Body of pancreas (tissue), 4 donors: ENCODE data around the gene TASOR.

Experiments used
- CTCF ChIP-seq, 7 experiments: fragments of 450-650 bp in 4 of 7; fragments of 200-600 bp in 3 of 7; sonication (generic) in 3 of 7; IDR thresholded peaks; one replicate each; pipeline ENCODE4 v1.5.1; 2016 to 2019; ENCODE audit warnings: antibody characterized with exemption in 7 of 7
- POLR2A ChIP-seq, 3 donors: fragments of 450-650 bp; IDR thresholded peaks; one replicate each; pipeline ENCODE4 v1.6.1; 2016; ENCODE audit warnings: antibody characterized with exemption in 3 of 3, mild to moderate bottlenecking in 2 of 3

DNA sequence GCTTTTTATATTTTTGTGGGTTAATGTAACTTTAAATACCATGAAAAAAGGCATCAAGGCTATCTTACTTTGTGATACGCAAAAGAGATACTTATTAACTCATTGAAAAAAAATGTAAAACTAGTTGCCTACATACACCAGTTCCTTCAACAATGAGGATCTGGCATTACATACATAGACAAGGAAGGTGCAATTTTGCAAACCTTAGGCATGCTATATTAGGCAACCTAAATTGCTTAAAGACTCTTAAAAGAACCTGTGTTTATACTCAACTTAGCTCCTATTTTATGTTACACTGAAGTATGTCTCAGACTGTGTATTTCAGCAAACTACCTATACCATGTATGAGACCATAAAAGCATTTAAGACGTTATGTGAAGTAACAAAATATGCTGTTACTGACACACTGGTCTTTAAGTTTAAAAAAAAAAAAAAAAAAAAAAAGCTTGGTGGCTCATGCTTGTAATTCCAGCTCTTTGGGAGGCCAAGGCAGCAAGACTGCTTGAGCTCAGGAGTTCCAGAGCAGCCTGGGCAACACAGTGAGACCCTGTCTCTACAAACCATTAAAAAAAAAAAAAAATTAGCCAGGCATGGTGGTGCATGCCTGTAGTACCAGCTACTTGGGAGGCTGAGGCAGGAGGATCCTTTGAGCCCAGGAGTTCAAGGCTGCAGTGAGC is 9.1 kb downstream of the TASOR start:
- TF ChIP-seq CTCF (IDR thresholded peaks at IDR 0.05) (no peak), POLR2A (IDR thresholded peaks at IDR 0.05) (no peak)
